GM12801 (cell line): Measurements from ENCODE around the gene ORMDL3.

ENCODE experiments used
- TF ChIP-seq, protein P1 (sequence below): IDR thresholded peaks from one replicate; pipeline ENCODE4 v1.5.1; 2011; ENCODE audit warnings: control low read depth; ENCODE audit not compliant: insufficient read length; ENCODE audit errors: extremely low read depth

Gene ORMDL3

DNA sequence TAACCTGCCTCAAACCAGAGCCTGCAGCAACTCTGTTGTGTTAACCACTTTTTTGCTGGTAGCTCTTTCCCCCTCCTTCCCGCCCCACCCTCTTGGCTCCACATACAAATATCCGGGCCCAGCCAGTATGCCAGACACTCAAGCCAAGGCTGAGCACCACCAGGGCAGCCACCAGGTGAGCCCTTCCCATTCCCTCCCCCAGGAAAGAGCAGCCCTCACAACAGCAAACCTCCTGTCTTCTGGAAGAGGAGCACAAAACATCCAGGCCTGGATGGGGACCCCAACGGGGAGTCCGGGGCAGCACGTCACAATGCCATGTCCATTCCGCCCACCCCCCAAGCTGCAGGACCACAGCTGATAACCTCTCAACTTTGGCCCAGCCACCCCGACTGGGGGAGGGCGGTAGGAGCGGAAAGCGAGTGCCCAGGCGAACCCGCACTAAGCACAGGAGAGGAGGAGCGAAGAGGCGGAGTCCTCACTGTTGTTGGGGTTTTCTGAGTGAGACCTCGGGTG lies 757 bp downstream of the ORMDL3 start:
- TF ChIP-seq, protein P1, sequence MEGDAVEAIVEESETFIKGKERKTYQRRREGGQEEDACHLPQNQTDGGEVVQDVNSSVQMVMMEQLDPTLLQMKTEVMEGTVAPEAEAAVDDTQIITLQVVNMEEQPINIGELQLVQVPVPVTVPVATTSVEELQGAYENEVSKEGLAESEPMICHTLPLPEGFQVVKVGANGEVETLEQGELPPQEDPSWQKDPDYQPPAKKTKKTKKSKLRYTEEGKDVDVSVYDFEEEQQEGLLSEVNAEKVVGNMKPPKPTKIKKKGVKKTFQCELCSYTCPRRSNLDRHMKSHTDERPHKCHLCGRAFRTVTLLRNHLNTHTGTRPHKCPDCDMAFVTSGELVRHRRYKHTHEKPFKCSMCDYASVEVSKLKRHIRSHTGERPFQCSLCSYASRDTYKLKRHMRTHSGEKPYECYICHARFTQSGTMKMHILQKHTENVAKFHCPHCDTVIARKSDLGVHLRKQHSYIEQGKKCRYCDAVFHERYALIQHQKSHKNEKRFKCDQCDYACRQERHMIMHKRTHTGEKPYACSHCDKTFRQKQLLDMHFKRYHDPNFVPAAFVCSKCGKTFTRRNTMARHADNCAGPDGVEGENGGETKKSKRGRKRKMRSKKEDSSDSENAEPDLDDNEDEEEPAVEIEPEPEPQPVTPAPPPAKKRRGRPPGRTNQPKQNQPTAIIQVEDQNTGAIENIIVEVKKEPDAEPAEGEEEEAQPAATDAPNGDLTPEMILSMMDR, result no peak

DNA sequence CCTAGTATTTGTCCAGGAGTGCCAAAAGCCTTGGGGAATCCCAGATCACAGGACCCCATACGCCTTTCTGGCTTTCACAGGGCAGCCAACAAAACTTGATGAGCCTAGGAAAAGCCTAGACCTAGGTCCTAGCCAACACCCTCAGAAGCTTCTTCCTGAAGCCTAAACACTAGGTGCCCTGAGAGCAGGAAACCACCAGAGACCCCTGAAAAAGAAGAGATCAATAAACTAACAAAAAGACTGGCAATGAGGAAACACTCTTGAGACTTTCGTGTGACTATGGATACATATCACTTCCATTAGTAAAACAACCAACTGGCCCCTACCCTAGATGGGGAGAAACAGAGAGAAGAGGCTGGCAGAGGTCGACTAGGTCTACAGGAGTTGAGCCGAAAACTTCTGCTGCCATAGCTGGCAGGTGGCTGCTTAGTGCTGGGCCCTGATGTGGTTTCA lies 1.2 kb downstream of the ORMDL3 start:
- TF ChIP-seq, protein P1, result no peak

DNA sequence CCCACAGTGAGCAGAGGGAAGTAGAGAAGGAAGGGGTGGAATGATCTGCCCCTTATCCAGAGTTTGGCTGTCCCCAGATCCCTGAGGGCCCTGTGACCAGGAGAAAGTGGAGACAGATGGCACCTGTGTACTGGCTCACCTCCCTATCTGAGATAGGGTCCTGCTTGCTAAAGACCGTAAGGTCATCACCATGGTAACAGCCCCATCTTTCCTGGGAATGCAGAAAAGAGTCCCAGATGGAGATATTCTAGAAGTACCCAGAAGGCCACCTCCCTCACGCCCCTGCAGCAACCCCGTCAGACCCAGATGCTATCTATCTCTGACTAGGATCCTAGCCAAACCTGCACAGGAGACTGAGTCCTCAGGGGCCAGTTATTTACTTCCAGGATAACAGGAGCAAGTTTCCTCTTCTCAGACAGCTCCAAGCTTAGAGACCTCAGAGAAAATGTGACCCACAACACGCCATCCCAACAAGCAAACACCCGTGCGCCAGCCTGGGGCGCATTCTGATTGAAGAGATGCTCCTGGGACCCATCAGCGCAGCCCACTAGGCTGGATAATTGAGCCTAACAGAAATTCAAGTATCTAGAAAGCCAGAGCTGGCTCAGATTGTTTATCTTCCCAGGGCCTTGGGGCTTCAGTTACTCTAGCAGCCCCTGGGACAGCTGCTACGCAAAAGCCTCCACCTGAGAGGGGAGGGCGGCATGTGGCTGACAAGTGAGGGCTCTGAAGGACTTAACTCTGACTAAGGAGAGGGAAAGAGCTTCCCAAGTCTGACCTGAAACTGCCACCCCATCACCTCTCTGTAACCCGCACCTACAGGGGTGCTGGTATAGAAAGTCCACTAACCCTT lies 1.9 kb downstream of the ORMDL3 start:
- TF ChIP-seq, protein P1, result no peak

DNA sequence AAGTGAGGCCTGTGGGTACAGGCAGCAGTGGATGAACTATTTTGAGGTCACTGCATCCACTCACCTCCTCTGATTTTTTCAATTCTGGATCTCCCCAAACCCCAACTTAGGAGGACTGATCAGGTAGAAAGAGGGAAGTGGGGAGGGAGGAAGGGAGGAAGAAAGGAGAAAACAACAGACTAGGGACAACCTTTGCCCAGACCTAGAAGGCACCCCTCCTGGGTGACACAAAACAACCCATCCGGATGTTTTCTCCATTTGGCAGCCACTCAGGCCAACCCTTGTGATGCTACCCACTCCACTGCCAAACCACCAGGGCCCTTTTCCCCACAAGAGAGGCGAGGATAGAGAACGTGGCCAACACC lies 2.7 kb downstream of the ORMDL3 start:
- TF ChIP-seq, protein P1, result no peak

DNA sequence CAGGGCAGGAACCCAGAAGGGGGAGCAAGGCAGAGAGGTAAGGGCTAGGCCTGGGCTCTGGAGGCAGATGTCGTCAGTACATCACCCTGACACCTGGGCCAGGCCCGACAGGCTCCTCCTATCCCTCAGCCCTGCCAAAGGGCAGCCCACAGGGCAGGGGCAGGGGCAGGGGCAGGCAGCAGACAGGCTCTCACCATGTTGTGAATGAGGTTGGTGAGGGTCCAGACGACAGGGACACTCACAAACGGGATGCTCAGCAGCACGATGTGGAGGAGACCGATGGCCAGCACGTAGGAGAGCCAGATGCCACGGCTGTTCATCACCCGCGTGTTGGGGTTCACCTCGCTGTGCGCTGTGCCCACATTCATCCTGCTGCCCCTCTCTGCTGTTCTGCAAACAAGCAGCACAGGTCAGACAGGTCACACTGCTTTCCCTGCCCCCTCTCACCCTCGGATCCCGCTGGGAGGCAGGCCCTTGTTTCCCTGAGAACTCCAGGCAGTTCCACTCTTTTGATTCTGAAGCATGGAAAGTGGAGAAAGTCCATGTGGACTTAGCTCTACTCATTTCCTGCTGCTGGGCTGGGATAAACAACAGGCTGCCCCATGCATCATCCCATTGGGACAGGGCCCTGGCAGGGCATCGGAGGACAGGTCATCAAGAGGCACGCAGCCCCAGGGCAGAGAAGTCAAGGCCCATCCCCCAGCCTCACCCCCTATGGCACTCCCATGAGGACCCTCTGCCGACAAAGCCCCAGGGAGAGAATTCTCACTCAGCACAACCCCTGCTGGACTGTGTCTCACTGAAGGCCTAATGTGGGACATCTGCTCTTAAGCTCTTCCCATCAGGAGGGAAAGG lies 3.3 kb downstream of the ORMDL3 start:
- TF ChIP-seq, protein P1, result no peak

DNA sequence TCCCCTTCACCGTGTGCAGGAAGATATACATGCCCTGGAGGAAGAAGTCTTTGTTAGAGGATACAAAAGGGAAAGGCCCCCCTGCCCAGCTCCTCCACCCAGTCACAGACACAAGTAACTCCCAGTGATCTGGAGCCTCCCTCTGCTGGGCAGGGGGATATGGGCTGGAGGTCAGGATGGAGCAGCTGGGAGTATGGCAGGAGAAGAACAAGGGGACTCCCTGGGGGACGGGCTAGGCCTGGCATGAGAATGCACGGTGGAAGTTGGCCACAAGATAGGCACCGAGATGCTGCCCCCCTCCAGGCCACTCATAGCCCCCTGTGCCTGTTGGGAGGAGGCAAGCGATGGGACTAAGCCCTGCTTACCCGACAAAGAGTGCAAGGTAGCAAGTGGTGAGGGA lies 4.2 kb downstream of the ORMDL3 start:
- TF ChIP-seq, protein P1, result no peak

DNA sequence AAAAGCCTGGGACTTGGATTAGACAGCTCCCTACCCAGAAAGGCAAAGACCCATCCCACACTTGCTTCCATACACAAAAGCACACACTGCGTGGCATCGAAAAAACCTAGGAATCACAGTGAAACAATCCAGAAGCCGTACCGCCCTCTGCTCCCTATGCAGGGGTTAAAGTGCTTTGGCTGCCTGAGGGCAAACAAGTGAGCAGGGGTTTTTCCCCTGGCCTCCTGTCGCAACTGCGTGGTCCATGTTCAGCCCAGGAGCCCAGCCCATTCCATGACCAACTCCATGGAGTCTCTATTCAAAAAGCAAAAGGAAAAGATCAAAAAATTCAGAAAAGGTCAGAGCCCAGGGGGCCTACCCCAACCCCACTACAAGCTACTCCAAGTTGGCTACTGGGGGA lies 5.4 kb downstream of the ORMDL3 start:
- TF ChIP-seq, protein P1, result no peak
